NCI-H2081 treated with DMSO at 0.1 percent for 48 hours (cell line): Measurements from ENCODE around the gene TRIP12.
"Not testable (repeated sequence)": the region's sequence is repeated elsewhere in the genome, so short reads cannot be mapped to it uniquely, and the experiment has no call there.

Source experiments
- DNase-seq: peaks from one replicate; lab custom pipeline; 2025; lab: John Stamatoyannopoulos, UW

TRIP12 gene

GRCh38 chr2:229921892-229922448, at the start of gene TRIP12:
TRIP12 (minus strand) TSS chr2:229922009; CDS start chr2:229880079, 41,930 bp downstream.
- DNase-seq = peak; percentile 76

- DNase-seq = no peak
Observed at GRCh38 chr2:229971298-229971790, 49.5 kb upstream of the TRIP12 start.

GRCh38 chr2:229970406-229970805, 48.6 kb upstream of the TRIP12 start:
- no peak for DNase-seq

- DNase-seq = no peak
Observed at GRCh38 chr2:229969921-229970320, 48.1 kb upstream of the TRIP12 start.

GRCh38 chr2:229963596-229963995, 41.8 kb upstream of the TRIP12 start:
- not testable (repeated sequence) for DNase-seq

GRCh38 chr2:229956491-229956890, 34.7 kb upstream of the TRIP12 start:
- DNase-seq = no peak

GRCh38 chr2:229955663-229956062, 33.9 kb upstream of the TRIP12 start:
- DNase-seq = no peak

- no peak for DNase-seq
Observed at GRCh38 chr2:229952256-229952835, 30.5 kb upstream of the TRIP12 start.

GRCh38 chr2:229947544-229947943, 25.7 kb upstream of the TRIP12 start:
- no peak for DNase-seq

- DNase-seq = no peak
Observed at GRCh38 chr2:229945975-229946374, 24.2 kb upstream of the TRIP12 start.

GRCh38 chr2:229943770-229944449, 22.1 kb upstream of the TRIP12 start:
- DNase-seq = no peak

GRCh38 chr2:229943171-229943570, 21.4 kb upstream of the TRIP12 start:
- DNase-seq = no peak

- DNase-seq = no peak
Observed at GRCh38 chr2:229942671-229943070, 20.9 kb upstream of the TRIP12 start.

- no peak for DNase-seq
Observed at GRCh38 chr2:229937537-229937936, 15.7 kb upstream of the TRIP12 start.

- DNase-seq = no peak
Observed at GRCh38 chr2:229931241-229931640, 9.4 kb upstream of the TRIP12 start.

- DNase-seq = no peak
Observed at GRCh38 chr2:229930656-229931055, 8.8 kb upstream of the TRIP12 start.

- DNase-seq = no peak
Observed at GRCh38 chr2:229927817-229928321, 6.1 kb upstream of the TRIP12 start.

GRCh38 chr2:229925201-229925600, 3.4 kb upstream of the TRIP12 start:
- no peak for DNase-seq

- not testable (repeated sequence) for DNase-seq
Observed at GRCh38 chr2:229924541-229924940, 2.7 kb upstream of the TRIP12 start.

GRCh38 chr2:229922449-229923386, 909 bp upstream of the TRIP12 start, which contains the start of gene FBXO36:
FBXO36 (plus strand) TSS chr2:229922503; CDS start chr2:229922514, 11 bp downstream.
- DNase-seq = no peak

GRCh38 chr2:229921101-229921891, 513 bp downstream of the TRIP12 start:
- DNase-seq = peak; percentile 13
